Measurements from ENCODE around the gene ZC3H4. TPM values are rescaled to one million over a fixed set of nuclear protein-coding genes. Genes with fewer than 3 reads are reported as not detected.
A peak's percentile ranks its signal among the peaks of the same experiment; 100 is the strongest.

ZC3H4 gene
- total RNA-seq, 4 donors from 2014 or later, result 26.2 to 34.7 (median 30.2) TPM

- H3K27me3 ChIP-seq, result no peaks in the 10 kb centered on the region
- H3K27ac ChIP-seq (replicated peaks in 1 of 4), result no peak overlapping the region
- H3K9me3 ChIP-seq, result no peaks in the 10 kb centered on the region
- TF ChIP-seq CTCF (IDR thresholded peaks at IDR 0.05) (no peak), POLR2AphosphoS5 (IDR thresholded peaks at IDR 0.05) (no peak), EP300 (IDR thresholded peaks at IDR 0.05) (no peak), POLR2A (IDR thresholded peaks at IDR 0.05; ENCODE audit: low read depth) (no peak)
- no peak overlapping the region for H3K4me3 ChIP-seq
- intact Hi-C loops (cut with DNase I), result no loop called here
- DNase-seq (ENCODE audit: extremely low spot score), result no peak
- peaks cover 0 to 3% (median 1%) of the 10 kb centered on the region in 4 donors for H3K36me3 ChIP-seq
- H3K4me1 ChIP-seq, result peaks cover 47 to 86% (median 78%) of the 10 kb centered on the region in 4 donors
- WGBS, result 93% methylated on average over 5 of the region's 5 CpGs
Measured at GRCh38 chr19:47100290-47100689, 13.3 kb downstream of the ZC3H4 start.

DNA sequence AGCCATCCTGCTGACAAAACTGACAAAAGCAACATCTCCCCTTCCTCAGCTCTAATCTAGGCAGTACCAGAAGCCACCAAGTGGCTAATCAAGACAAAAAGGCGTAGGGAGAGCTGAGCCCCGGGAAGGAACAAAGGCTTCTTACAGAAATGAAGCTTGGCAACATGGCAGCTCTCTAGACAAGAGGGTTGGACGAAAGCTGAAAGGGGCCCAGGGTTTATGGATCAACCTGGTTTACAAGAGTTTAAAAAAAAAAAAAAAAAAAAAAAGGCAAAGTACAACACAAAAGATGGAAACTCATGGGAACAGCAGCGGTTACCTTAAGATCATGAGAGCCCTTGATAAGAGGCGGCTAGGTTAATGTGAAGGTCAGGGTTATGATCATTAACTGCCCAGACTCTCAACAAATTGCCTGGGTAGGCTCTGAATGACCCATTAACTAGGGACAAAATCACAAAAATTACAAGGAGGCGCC, 14.0 kb downstream of the ZC3H4 start:
- H3K4me3 ChIP-seq, result no peak overlapping the region
- H3K27me3 ChIP-seq, result no peaks in the 10 kb centered on the region
- no peak overlapping the region for H3K27ac ChIP-seq (replicated peaks in 1 of 4)
- no peak for DNase-seq (ENCODE audit: extremely low spot score)
- no peaks in the 10 kb centered on the region for H3K9me3 ChIP-seq
- intact Hi-C loops (cut with DNase I), result no loop called here
- TF ChIP-seq POLR2A (IDR thresholded peaks at IDR 0.05; ENCODE audit: low read depth), result no peak
- TF ChIP-seq CTCF (IDR thresholded peaks at IDR 0.05), result no peak
- TF ChIP-seq POLR2AphosphoS5 (IDR thresholded peaks at IDR 0.05), result no peak
- TF ChIP-seq EP300 (IDR thresholded peaks at IDR 0.05), result no peak
- H3K4me1 ChIP-seq, result peaks cover 54 to 86% (median 78%) of the 10 kb centered on the region in 4 donors
- WGBS, result 94% methylated on average over 6 of the region's 6 CpGs
- no peaks in the 10 kb centered on the region for H3K36me3 ChIP-seq

- no peak overlapping the region for H3K4me3 ChIP-seq
Measured at GRCh38 chr19:47098608-47099007, 15.0 kb downstream of the ZC3H4 start.

GRCh38 chr19:47097396-47098201, 16.0 kb downstream of the ZC3H4 start:
- peak overlapping the region in 1 of 4 donors; percentile 12 for H3K4me3 ChIP-seq
- intact Hi-C loops (cut with DNase I), result no loop called here

More at GRCh38 chr19:47098608-47099007, 15.0 kb downstream of the ZC3H4 start:
- H3K27ac ChIP-seq (replicated peaks in 1 of 4), result no peak overlapping the region
- H3K9me3 ChIP-seq, result no peaks in the 10 kb centered on the region
- 92% methylated on average over 6 of the region's 6 CpGs for whole genome bisulfite sequencing
- intact Hi-C loops (cut with DNase I), result no loop called here
- TF ChIP-seq POLR2AphosphoS5 (IDR thresholded peaks at IDR 0.05), result no peak
- no peak for TF ChIP-seq POLR2A (IDR thresholded peaks at IDR 0.05; ENCODE audit: low read depth)
- TF ChIP-seq CTCF (IDR thresholded peaks at IDR 0.05), result no peak
- no peak for TF ChIP-seq EP300 (IDR thresholded peaks at IDR 0.05)
- H3K4me1 ChIP-seq, result peaks cover 56 to 86% (median 80%) of the 10 kb centered on the region in 4 donors
- H3K36me3 ChIP-seq, result peaks cover 0 to 7% (median 5%) of the 10 kb centered on the region in 4 donors
- no peak for DNase-seq (ENCODE audit: extremely low spot score)
- H3K27me3 ChIP-seq, result no peaks in the 10 kb centered on the region

More at GRCh38 chr19:47097396-47098201, 16.0 kb downstream of the ZC3H4 start:
- Histone ChIP-seq H3K36me3 (peaks cover 5 to 14% (median 9%) of the 10 kb centered on the region in 4 donors), H3K27me3 (no peaks in the 10 kb centered on the region), H3K4me1 (peaks cover 51 to 80% (median 76%) of the 10 kb centered on the region in 4 donors), H3K9me3 (no peaks in the 10 kb centered on the region), H3K27ac (replicated peaks in 1 of 4) (peak overlapping the region in 3 of 4 donors; percentile 41 to 54 (median 48))
- TF ChIP-seq POLR2AphosphoS5 (IDR thresholded peaks at IDR 0.05) (no peak), POLR2A (IDR thresholded peaks at IDR 0.05; ENCODE audit: low read depth) (no peak), CTCF (IDR thresholded peaks at IDR 0.05) (no peak), EP300 (IDR thresholded peaks at IDR 0.05) (no peak)
- WGBS, result 76% methylated on average over 22 of the region's 31 CpGs
- DNase-seq (ENCODE audit: extremely low spot score), result no peak
